HEK293 (cell line): ENCODE data around the gene GMEB1.

Experiments
- ZBTB7A ChIP-seq: fragments of 450-650 bp; formaldehyde crosslinking; IDR thresholded peaks from 2 replicates; pipeline ENCODE4 v1.5.1; 2016; ENCODE audit warnings: low read depth, missing biosample characterization, missing genetic modification characterization
- TF ChIP-seq, protein P1 (sequence below): fragments of 450-650 bp; formaldehyde crosslinking; IDR thresholded peaks from 2 replicates; pipeline ENCODE4 v1.5.1; 2016; ENCODE audit warnings: missing biosample characterization, missing genetic modification characterization
- TF ChIP-seq, protein P2 (sequence below): fragments of 450-650 bp; formaldehyde crosslinking; IDR thresholded peaks from 2 replicates; pipeline ENCODE4 v1.5.1; 2017; ENCODE audit warnings: missing biosample characterization, missing genetic modification characterization
- TF ChIP-seq, protein P3 (sequence below): fragments of 450-650 bp; formaldehyde crosslinking; IDR thresholded peaks from 2 replicates; pipeline ENCODE4 v1.5.1; 2016; ENCODE audit warnings: missing biosample characterization, missing genetic modification characterization

DNA sequence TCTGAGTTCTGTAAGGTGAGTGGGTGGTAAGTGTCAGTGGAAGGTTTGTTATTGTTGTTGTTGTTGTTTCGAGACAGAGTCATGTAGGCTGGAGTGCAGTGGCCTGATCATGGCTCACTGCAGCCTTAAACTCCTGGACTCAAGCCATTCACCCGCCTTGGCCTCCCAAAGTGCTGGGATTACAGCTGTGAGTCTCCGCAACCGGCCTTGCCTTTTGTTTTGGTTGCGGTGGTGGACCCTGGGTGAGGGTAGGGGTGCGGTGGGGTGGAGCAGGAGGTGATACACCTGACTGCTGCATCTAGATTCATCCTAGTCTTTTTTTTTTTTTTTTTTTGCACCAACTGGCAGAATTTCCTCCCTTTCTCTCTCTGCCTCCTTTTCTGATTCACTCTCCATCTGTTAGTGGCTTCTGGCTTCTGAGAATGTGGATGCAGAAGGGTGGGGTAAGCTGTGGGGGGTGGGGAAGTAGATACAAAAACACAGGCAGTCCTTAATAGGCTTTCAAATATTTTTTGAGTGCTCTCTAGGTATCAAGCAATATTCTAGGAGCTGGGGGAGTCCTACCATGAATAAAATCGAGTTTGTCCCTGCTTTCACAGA lies 4.6 kb upstream of the GMEB1 start:
- TF ChIP-seq ZBTB7A (tag by site-specific recombination) = no peak
- TF ChIP-seq, protein P1, sequence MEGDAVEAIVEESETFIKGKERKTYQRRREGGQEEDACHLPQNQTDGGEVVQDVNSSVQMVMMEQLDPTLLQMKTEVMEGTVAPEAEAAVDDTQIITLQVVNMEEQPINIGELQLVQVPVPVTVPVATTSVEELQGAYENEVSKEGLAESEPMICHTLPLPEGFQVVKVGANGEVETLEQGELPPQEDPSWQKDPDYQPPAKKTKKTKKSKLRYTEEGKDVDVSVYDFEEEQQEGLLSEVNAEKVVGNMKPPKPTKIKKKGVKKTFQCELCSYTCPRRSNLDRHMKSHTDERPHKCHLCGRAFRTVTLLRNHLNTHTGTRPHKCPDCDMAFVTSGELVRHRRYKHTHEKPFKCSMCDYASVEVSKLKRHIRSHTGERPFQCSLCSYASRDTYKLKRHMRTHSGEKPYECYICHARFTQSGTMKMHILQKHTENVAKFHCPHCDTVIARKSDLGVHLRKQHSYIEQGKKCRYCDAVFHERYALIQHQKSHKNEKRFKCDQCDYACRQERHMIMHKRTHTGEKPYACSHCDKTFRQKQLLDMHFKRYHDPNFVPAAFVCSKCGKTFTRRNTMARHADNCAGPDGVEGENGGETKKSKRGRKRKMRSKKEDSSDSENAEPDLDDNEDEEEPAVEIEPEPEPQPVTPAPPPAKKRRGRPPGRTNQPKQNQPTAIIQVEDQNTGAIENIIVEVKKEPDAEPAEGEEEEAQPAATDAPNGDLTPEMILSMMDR (tag by site-specific recombination) = no peak
- TF ChIP-seq, protein P2, sequence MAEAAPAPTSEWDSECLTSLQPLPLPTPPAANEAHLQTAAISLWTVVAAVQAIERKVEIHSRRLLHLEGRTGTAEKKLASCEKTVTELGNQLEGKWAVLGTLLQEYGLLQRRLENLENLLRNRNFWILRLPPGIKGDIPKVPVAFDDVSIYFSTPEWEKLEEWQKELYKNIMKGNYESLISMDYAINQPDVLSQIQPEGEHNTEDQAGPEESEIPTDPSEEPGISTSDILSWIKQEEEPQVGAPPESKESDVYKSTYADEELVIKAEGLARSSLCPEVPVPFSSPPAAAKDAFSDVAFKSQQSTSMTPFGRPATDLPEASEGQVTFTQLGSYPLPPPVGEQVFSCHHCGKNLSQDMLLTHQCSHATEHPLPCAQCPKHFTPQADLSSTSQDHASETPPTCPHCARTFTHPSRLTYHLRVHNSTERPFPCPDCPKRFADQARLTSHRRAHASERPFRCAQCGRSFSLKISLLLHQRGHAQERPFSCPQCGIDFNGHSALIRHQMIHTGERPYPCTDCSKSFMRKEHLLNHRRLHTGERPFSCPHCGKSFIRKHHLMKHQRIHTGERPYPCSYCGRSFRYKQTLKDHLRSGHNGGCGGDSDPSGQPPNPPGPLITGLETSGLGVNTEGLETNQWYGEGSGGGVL = no peak
- TF ChIP-seq, protein P3, sequence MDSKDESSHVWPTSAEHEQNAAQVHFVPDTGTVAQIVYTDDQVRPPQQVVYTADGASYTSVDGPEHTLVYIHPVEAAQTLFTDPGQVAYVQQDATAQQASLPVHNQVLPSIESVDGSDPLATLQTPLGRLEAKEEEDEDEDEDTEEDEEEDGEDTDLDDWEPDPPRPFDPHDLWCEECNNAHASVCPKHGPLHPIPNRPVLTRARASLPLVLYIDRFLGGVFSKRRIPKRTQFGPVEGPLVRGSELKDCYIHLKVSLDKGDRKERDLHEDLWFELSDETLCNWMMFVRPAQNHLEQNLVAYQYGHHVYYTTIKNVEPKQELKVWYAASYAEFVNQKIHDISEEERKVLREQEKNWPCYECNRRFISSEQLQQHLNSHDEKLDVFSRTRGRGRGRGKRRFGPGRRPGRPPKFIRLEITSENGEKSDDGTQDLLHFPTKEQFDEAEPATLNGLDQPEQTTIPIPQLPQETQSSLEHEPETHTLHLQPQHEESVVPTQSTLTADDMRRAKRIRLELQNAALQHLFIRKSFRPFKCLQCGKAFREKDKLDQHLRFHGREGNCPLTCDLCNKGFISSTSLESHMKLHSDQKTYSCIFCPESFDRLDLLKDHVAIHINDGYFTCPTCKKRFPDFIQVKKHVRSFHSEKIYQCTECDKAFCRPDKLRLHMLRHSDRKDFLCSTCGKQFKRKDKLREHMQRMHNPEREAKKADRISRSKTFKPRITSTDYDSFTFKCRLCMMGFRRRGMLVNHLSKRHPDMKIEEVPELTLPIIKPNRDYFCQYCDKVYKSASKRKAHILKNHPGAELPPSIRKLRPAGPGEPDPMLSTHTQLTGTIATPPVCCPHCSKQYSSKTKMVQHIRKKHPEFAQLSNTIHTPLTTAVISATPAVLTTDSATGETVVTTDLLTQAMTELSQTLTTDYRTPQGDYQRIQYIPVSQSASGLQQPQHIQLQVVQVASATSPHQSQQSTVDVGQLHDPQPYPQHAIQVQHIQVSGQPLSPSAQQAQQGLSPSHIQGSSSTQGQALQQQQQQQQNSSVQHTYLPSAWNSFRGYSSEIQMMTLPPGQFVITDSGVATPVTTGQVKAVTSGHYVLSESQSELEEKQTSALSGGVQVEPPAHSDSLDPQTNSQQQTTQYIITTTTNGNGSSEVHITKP = no peak
